ENCODE measurements around the gene GPATCH4. TPM values are rescaled to one million over a fixed set of nuclear protein-coding genes. Genes with fewer than 3 reads are reported as not detected.
"Not testable (repeated sequence)": the region's sequence is repeated elsewhere in the genome, so short reads cannot be mapped to it uniquely, and the experiment has no call there.

GPATCH4 gene
- 45.4 and 46.6 TPM in 2 replicates for total RNA-seq

- intact Hi-C loops (cut with micrococcal nuclease): loop anchor here (1.0 to 2.0 kb wide), 9 partner anchors 9 to 166 kb away; partner anchors contain the start of genes IQGAP3, ISG20L2, METTL25B and PRCC
Measured at GRCh38 chr1:156601122-156601830, at the start of gene GPATCH4. TSS of gene GPATCH4 (minus strand) at chr1:156601479.

- intact Hi-C loops (cut with micrococcal nuclease): no loop called here
Measured at GRCh38 chr1:156648951-156649350, 47.7 kb upstream of the GPATCH4 start.

GRCh38 chr1:156648496-156648895 is 47.2 kb upstream of the GPATCH4 start:
- intact Hi-C loops (cut with micrococcal nuclease): no loop called here

GRCh38 chr1:156647351-156647750 is 46.1 kb upstream of the GPATCH4 start:
- intact Hi-C loops (cut with micrococcal nuclease): no loop called here

GRCh38 chr1:156646738-156647211 is 45.5 kb upstream of the GPATCH4 start:
- intact Hi-C loops (cut with micrococcal nuclease): no loop called here

GRCh38 chr1:156645666-156646065 is 44.4 kb upstream of the GPATCH4 start:
- intact Hi-C loops (cut with micrococcal nuclease): no loop called here

- intact Hi-C loops (cut with micrococcal nuclease): no loop called here
Measured at GRCh38 chr1:156645056-156645455, 43.8 kb upstream of the GPATCH4 start.

GRCh38 chr1:156644640-156645039 is 43.4 kb upstream of the GPATCH4 start:
- intact Hi-C loops (cut with micrococcal nuclease): no loop called here

GRCh38 chr1:156644146-156644545 is 42.9 kb upstream of the GPATCH4 start:
- intact Hi-C loops (cut with micrococcal nuclease): no loop called here

- intact Hi-C loops (cut with micrococcal nuclease): loop anchor here (1.0 to 2.0 kb wide), 2 partner anchors 14 to 17 kb away; no protein-coding TSS in a partner anchor
Measured at GRCh38 chr1:156643778-156644092, 42.5 kb upstream of the GPATCH4 start.

GRCh38 chr1:156643049-156643777 is 41.9 kb upstream of the GPATCH4 start:
- intact Hi-C loops (cut with micrococcal nuclease): loop anchor here (1.0 to 2.0 kb wide), 2 partner anchors 14 to 16 kb away; no protein-coding TSS in a partner anchor

GRCh38 chr1:156642265-156643048 is 41.2 kb upstream of the GPATCH4 start:
- intact Hi-C loops (cut with micrococcal nuclease): loop anchor here (1.0 to 2.0 kb wide), 2 partner anchors 15 to 16 kb away; no protein-coding TSS in a partner anchor

- intact Hi-C loops (cut with micrococcal nuclease): loop anchor here (2.0 kb wide), 1 partner anchor 15 kb away; no protein-coding TSS in a partner anchor
Measured at GRCh38 chr1:156641761-156642264, 40.5 kb upstream of the GPATCH4 start, which contains the start of gene BCAN. TSS of gene BCAN (plus strand) at chr1:156642117. CDS start at chr1:156646055, 3,938 bp downstream.

GRCh38 chr1:156640842-156641706 is 39.8 kb upstream of the GPATCH4 start:
- intact Hi-C loops (cut with micrococcal nuclease): no loop called here

- intact Hi-C loops (cut with micrococcal nuclease): no loop called here
Measured at GRCh38 chr1:156639601-156640101, 38.4 kb upstream of the GPATCH4 start.

- intact Hi-C loops (cut with micrococcal nuclease): no loop called here
Measured at GRCh38 chr1:156638189-156638985, 37.1 kb upstream of the GPATCH4 start.

GRCh38 chr1:156632355-156632754 is 31.1 kb upstream of the GPATCH4 start:
- intact Hi-C loops (cut with micrococcal nuclease): no loop called here

- intact Hi-C loops (cut with micrococcal nuclease): not testable (repeated sequence)
Measured at GRCh38 chr1:156631152-156631551, 29.9 kb upstream of the GPATCH4 start.

- intact Hi-C loops (cut with micrococcal nuclease): loop anchor here (5.0 kb wide), 1 partner anchor 262 kb away; the partner anchor contains the start of gene PEAR1
Measured at GRCh38 chr1:156629823-156630449, 28.7 kb upstream of the GPATCH4 start.
